ENCODE results near the gene AHDC1.

- TF ChIP-seq CTCF (IDR thresholded peaks at IDR 0.05) (peak in 5 of 6 experiments; percentile 15 to 83 (median 77)), POLR2A (IDR thresholded peaks at IDR 0.05) (peak in 1 of 2 donors; percentile 89)
Measured at GRCh38 chr1:27568300-27569087, 35.5 kb downstream of the AHDC1 start.
